Epithelial cell of prostate (primary cell): Measurements from ENCODE around the gene PTPRM.

ENCODE experiments used
- DNase-seq: peaks from one replicate; pipeline ENCODE4 v3.0.0-alpha.2; 2011; ENCODE audit warnings: low read depth, low spot score
- H3K27ac ChIP-seq: fragments of 450-650 bp; 2 replicates; pipeline ENCODE4 v1.5.1; 2017; ENCODE audit warnings: mild to moderate bottlenecking

Gene PTPRM

DNA sequence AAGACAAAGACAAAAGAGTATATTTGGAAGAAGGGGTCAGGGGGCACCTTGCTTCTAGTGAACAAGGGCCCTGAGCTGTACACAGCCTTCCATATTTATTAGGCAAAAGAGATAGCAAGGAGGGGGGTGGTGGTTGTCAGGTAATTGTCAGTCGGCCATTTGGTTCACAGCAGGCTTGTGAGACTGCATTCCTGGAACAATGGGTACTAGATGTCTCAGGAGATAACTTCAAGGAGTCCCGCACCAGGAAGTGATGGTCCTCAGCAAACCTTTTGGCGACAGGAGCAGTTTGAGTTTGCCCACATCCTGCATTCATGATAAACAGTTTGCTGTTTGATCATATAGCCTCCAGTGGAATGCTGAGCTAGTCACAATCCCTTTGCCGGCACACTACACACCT, 665.7 kb downstream of the PTPRM start:
- no peak overlapping the region for H3K27ac ChIP-seq
- no peak for DNase-seq

DNA sequence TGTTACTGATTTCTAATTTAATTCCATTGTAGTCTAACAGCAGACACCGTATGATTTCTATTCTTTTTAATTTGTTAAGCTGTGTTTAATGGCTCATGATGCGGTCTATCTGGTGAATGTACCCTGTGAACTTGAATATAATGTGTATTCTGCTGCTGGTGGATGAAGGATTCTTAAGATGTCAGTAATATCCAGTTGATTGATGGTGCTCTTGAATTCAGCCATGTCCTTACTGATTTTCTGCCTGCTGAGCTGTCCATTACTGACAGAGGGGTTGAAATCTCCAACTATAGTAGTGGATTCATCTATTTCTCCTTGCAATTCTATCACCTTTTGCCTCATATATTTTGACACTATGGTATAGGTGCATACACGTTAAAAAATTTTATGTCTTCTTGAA, 668.8 kb downstream of the PTPRM start:
- H3K27ac ChIP-seq: no peak overlapping the region
- DNase-seq: no peak

DNA sequence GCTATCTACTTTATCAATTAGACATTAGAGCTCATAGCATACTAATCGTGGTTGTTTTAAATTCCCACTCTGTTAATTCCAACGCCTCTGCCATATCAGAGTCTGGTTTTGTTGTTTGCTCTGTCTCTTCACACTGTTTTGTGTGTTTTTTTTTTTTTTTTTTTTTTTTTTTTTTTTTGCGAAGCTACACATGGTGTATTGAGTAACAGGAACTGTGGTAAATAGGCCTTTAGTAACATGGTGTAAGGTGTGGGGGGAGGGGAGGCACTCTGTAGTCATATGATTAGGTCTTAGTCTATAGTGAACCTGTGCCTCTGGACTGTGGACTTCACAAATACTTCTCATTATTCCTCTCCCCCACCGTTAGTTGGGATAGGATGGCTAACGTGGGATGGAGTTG, 671.4 kb downstream of the PTPRM start:
- DNase-seq: no peak

DNA sequence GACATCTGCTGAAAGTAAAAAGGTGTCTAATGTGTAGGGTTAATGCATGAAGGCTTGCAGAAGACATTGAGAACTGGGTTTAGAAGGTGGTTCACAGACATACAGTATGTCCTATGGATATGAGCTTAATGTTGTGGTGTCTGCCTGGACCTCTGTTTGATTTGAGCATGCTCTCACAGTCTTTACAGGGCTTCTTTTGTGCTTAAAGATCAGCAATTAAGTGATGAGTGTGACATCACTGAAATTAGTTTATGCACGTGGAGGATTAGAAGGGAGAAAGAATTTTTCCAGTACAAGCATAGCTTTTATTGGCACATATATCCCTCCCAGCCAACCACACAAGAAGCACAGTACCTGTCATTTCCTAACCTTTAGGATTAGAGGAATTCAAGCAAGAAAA, 674.6 kb downstream of the PTPRM start:
- DNase-seq: no peak
- H3K27ac ChIP-seq: no peak overlapping the region

More for the DNA sequence above, 671.4 kb downstream of the PTPRM start:
- H3K27ac ChIP-seq: no peak overlapping the region

DNA sequence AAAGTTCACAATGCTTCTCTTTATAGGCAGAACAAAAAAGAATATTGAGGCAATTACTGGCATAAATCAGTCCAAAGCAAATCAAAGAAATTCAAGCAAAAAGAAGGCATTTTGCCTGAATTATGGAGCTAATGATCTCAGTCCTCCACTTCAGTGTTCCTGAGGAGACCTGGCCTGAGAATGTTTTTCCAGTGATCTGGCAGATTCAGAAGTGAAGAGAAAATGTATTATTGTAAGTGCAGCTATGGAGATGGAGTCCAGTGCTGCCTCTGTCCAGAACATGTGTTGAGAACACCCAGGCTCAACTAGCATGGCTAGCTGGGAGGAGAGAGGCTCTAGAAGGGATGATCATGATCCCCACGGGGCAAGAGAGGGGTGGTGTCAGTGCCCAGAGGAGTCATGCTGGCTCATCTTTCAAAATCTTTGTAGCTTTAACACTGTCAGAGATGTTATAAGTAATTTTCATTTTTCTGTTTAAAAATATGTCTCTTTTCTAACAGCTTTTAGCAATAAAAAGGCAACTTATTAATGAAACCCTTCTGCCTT, 675.1 kb downstream of the PTPRM start:
- H3K27ac ChIP-seq: no peak overlapping the region
- no peak for DNase-seq

DNA sequence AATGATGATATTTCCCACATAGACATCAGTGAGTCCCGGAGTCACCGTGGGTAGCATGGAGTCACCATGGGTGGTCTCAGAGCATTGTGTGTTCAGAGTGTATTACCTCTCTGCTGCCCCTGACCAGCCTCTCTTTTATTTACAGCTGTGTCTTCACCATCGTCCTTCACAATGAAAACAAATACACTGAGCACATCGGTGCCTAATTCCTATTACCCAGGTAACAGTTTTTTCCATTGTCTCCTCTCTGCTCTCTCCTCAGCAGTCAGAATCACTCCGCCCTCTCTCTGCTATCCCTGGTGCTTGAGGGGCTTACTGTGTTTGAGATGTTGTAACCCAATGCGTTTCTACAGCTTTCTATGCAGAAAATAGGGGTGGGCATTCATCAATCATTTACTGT, 680.6 kb downstream of the PTPRM start:
- H3K27ac ChIP-seq: no peak overlapping the region
- DNase-seq: no peak

DNA sequence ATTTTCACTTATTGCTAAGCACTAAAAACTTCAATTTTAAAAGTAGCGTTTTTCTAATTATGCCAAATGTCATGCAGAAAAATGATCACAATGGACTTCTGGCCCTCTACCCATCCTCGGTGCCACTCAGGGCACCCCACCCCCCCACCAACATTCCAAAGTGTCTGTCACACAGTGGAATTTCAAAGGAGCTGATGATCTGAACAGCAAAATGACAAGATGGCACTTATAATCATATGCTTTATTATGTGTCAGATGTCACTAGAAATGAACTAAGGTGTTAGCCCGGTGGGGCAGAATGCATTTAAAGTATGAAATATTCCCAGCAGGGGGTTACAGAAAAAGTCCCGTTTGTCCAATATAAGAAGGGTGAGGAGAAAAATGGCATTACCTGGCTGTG, 681.5 kb downstream of the PTPRM start:
- DNase-seq: no peak
- no peak overlapping the region for H3K27ac ChIP-seq

DNA sequence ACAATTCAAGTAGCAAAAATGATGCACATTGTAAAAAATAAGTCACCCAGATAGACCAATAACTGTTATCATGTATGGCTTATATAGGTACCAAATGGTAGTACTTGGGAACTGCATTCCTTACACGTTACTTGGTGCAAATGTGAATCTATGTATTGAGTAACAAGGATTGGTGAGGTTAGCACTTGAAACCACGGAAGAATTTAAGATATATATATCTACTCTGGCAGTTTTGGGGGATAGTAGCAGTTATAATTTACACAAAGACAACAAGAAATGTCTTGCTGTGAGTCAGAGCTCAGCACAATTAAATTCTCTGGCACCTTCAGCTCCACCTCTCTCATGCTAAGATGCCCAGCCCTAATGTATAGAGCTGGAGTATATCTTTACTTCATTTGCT, 682.7 kb downstream of the PTPRM start:
- DNase-seq: no peak

DNA sequence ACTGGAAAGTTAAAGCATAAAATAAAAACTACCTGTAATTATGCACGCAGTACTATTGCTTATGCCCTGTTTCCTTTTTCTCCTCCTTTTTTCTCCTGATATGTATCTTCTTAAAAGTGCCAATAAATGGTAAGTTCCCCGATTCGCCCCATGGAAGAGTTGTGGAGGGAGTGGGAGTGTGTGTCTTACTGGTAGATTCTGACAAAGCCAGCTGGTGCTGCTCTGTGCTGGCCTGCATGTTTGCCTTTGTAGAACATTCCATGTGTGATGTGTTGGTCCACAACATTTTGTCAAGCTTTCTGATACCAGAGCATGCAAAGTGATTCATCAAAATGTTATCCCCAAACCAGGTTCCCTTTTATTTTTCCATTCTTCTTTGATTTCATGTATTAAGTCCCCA, 685.3 kb downstream of the PTPRM start:
- DNase-seq: no peak
- no peak overlapping the region for H3K27ac ChIP-seq

More for the DNA sequence above, 682.7 kb downstream of the PTPRM start:
- no peak overlapping the region for H3K27ac ChIP-seq

DNA sequence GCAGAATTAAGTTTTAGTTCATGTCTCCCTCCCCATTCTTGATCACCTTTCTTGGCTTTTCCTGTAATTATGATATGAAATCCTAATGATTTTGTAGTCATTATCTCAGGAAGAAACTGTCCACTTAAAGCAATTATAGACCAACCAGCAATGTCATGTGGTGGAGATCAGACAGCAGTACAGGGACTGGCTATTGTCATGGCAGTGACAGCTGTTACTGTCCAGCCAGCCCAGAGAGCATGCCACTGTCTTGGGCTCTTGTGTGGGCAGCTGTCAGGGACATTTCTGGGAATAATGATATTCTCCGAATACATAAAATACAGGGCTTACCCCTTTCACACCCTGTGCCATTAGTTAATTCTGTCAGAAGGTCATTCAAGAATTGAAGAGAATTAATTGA, 686.8 kb downstream of the PTPRM start:
- no peak overlapping the region for H3K27ac ChIP-seq
- DNase-seq: no peak

DNA sequence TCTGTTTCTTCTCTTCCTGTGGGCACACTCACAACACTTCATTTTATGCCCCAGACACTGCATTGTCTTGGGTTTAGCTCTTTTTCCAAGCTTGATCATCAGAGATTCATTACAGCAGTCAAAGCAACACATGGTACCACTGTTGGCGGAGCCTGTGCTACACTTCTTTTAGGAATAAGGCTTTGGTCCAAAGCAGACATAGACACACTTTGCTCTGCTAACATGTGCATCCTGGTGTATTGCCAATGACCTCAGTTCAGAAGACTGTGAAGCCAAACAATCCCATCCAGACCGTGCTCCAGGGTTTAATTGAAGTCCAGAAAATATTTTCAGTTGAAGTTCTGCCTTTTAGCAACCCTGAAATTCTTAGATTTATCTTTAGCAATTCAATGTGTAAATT, 687.5 kb downstream of the PTPRM start:
- no peak for DNase-seq
- H3K27ac ChIP-seq: no peak overlapping the region

DNA sequence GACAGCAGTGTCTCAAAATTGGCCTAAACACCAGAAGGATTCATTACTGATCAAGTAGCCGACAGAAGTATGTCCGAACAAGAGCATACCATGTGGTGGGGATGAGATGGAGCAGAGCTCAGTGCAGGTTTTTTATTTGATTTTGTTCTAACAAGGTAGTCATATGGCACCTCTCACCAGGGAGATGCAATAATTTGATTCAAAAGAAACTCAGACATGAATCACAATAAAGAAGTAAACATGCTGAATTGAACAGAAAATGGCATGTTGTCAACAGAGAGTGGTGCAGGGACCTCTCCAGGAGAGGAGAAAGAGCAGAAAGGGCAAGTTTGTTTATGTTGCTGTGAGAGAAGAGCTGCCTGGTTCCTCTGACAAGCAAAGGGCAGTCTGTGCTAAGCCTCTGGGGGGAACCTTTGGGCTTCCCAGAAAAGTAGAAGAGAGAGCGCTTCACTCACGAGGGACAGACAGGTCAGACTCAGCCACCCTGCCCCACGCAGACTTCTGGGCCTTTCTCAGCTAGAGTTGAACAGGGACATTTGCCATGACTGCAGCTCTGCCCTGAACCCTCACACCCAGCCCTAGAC, 690.8 kb downstream of the PTPRM start:
- DNase-seq: no peak

DNA sequence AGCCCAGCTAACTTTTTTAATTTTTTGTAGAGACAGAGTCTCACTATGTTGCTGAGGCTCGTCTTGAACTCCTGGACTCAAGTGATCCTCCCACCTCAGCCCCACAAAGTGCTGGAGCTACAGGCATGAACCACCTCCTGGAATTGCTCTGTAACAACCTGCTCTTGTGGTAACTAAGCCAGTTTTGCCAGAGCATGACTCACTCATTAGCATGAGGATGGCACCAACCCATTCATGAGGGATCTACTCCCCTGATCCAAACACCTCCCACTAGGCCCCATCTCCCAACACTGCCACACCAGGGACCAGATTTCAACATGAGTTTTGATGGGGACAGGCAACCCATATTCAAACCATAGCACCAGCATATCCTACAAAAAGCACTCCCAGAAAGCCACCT, 693.2 kb downstream of the PTPRM start:
- DNase-seq: peak; percentile 60
- H3K27ac ChIP-seq: no peak overlapping the region

More for the DNA sequence above, 690.8 kb downstream of the PTPRM start:
- no peak overlapping the region for H3K27ac ChIP-seq

DNA sequence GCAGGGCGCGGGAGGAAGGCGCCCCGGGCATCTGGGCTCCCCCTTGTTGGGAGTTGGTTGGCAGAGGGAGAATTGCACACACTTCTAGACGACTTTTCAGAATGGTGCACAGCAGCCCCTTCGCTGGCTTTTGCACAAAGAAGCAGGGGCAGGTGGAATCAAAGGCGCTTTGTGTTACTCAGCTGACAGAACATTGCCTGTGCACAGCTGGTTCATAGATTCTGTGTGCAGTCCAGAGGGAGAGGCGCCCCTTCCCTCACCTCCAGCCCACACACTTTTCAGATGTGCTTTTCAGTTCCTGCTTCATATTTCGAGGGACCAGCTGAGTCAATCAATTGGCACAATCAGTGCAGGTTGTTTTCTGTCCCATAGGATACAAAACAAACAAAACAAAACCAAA, 693.7 kb downstream of the PTPRM start:
- DNase-seq: no peak
- H3K27ac ChIP-seq: no peak overlapping the region

DNA sequence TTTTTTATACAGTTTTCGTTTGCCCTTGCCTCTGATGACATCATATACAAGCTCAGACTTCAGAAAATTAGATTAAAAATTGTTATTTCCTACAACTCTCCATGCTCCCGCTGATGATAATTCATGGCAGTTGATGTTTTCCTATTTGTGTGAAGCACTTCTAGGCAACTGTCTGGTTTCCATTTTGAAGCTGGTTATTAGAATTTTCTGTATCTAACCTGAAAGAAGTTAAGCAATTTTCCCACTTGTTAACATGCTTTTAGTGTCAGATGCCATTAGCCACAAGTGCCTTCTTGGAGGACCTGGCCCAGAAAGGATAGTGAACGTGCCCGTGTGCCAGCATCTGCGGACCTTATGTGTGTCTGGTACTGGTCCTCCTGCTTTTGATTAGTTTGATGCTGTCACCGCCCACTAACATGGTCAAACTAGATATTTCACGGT, 694.6 kb downstream of the PTPRM start:
- H3K27ac ChIP-seq: no peak overlapping the region
- no peak for DNase-seq

DNA sequence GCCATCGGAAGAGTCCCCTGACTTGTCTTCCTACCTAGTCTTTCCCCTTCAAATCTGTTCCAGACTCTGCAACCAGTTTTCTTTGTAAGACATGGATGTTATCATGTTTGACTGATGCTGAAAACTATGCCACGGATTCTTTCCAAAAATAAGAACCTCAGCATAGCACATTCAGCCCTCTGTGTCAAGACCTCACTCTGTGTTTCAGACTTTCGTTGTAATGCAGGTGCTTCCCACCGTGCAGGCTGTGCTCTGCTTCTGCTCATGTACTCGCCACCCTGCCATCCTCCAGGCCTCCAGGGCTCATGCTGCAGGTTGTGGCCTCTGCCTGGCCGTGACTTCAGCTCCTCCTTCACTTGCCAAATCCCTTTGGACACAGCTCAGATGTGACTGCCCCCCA, 695.1 kb downstream of the PTPRM start:
- H3K27ac ChIP-seq: no peak overlapping the region
- no peak for DNase-seq

DNA sequence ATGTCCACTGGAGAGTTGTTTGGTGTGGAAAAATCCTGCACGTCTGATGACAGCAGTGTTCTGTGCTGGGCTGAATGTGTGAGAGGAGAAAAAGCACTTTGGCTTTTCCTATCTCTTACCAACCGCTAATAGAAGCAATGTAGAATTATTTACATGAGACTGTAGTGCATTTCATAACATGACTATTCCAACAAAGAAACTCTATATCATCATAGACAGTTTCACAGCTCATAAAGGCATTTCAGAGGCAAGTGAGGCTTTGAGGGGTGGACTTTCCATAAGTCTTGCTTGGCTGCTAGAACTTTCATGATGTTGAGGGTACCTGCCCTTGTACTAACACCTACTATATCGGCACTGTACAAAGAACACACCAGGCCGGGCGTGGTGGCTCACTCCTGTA, 697.0 kb downstream of the PTPRM start:
- H3K27ac ChIP-seq: no peak overlapping the region
- no peak for DNase-seq

DNA sequence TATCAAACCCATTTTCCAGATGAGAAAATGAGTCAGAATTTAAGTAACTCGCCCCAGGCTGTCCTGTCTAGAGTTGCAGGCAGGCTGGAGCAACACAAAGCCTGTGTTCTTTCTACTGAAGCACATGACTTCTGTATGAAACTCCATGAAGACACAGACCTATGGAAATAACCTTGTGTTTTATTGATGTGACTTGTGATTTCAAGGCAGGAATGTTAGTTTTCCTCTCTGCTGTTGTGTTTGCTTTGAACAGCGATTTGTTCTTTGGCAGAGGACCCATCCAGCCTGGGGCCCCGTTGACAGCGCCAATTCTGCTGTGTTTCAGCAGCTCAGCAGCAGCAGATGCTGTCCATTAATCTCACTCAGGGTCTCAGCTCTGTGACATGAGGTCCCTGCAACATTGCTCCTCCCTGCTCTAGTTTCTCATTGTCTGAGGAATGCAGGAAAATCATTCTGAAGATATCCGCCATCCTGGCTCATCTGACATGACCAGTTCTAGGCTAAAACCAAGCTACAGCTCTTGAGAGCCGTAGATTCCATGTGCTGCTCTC, 697.8 kb downstream of the PTPRM start:
- no peak overlapping the region for H3K27ac ChIP-seq
- peak; percentile 6 for DNase-seq

DNA sequence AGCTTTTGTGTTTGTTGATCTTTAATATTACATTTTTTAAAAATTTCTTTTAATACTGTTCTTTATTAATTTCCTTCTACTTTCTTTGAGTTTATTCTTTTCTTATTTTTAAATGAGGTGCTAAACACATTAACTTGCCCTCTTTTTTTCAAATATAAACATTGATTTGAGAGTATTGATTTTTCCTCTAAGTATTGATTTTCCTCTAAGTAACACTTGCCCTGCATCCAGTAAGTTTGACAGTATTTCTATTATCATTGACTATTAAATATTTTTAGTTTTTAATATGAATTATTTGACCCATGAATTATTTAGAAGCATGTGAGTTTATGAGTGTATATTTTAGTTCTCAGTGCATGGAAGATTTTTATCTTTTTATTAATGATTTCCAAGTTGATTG, 705.1 kb downstream of the PTPRM start:
- DNase-seq: no peak
- no peak overlapping the region for H3K27ac ChIP-seq

DNA sequence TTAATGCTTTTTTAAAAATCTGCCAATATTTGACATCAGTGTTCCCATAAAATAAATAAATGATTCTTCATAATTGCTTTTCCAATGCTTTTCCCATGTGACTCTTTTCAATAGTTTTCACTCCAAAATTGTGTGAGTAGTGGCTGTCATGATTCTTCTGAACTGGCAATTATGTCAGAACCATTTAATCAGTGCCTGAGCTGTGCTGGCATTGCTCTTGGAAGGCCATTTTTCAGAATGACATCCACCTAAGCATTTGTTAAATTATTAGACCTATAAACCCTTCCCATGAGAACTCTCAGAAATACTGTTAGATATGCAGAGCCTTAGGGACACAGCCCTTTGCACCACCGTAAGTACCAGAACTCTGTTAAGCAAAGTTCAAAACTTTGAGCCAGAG, 707.3 kb downstream of the PTPRM start:
- H3K27ac ChIP-seq: no peak overlapping the region
- no peak for DNase-seq

DNA sequence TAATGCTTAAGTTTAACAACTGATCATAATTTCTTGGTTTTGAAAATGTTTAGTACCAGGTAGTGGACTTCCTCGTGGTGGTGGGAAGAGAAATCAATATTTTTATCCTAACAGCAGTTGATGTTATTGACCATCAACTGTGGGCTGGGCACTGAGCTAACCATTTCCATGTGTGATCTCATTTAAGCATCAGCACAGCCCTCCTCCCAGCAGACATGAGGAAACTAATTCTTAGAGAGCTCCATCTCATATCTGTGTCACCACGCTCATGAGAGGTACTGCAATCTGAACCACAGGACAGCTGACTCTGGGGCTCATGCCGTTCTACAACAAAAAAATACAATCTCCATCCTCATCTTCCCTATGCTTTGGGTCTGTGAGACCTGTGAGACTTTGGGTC, 709.3 kb downstream of the PTPRM start:
- no peak overlapping the region for H3K27ac ChIP-seq
- DNase-seq: no peak

DNA sequence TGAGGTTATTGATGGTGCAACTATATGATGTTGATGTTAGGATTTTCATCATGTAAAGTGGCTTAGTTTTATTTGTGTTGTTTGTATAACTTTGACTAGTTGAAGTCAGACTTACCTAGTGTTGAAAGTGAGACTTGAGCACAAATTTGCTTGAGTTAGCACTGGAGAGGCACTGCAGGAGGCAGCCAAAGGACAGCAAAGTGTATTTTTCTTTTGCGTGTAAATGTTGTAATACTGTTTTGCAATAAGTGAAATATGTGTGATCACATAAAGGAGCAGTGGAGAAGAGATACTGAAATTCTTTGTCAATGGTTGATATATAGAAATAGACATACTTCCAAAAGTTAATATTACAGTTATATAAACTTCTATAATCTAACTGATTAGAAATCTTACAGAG, 710.2 kb downstream of the PTPRM start:
- H3K27ac ChIP-seq: no peak overlapping the region
- no peak for DNase-seq
